Smooth muscle cell (in vitro differentiated cells): Measurements from ENCODE around the gene SASH1. TPM values are rescaled to one million over a fixed set of nuclear protein-coding genes. Genes with fewer than 3 reads are reported as not detected.

Source experiments
- DNase-seq: peaks from one replicate; lab custom pipeline; 2025; ENCODE audit not compliant: unreplicated experiment; lab: John Stamatoyannopoulos, UW
- H2AFZ ChIP-seq: fragments of 200-600 bp; sonication (generic); 2 replicates; pipeline ENCODE4 v1.6.0; 2016; ENCODE audit warnings: antibody characterized with exemption, low read depth, mild to moderate bottlenecking
- H3F3A ChIP-seq: fragments of 200-600 bp; sonication (generic); 2 replicates; pipeline ENCODE4 v1.6.0; 2017; ENCODE audit warnings: antibody characterized with exemption, low read depth
- H3K27ac ChIP-seq: fragments of 200-600 bp; sonication (generic); 2 replicates; pipeline ENCODE4 v1.5.1; 2016; ENCODE audit warnings: low read depth, mild to moderate bottlenecking
- H3K27me3 ChIP-seq: fragments of 200-600 bp; sonication (generic); 2 replicates; pipeline ENCODE4 v1.6.1; 2016; ENCODE audit warnings: low read depth, mild to moderate bottlenecking
- H3K36me3 ChIP-seq: fragments of 200-600 bp; sonication (generic); 2 replicates; pipeline ENCODE4 v1.5.1; 2016; ENCODE audit warnings: low read depth
- H3K4me1 ChIP-seq: fragments of 200-600 bp; sonication (generic); 2 replicates; pipeline ENCODE4 v1.5.1; 2016; ENCODE audit warnings: low read depth
- H3K4me2 ChIP-seq: fragments of 200-600 bp; sonication (generic); 2 replicates; pipeline ENCODE4 v1.6.0; 2016; ENCODE audit warnings: mild to moderate bottlenecking
- H3K4me3 ChIP-seq: fragments of 200-600 bp; sonication (generic); 2 replicates; pipeline ENCODE4 v1.5.1; 2016; ENCODE audit warnings: mild to moderate bottlenecking
- H3K79me2 ChIP-seq: fragments of 200-600 bp; sonication (generic); 2 replicates; pipeline ENCODE4 v1.6.0; 2016; ENCODE audit warnings: low read depth, mild to moderate bottlenecking
- H3K9ac ChIP-seq: fragments of 200-600 bp; sonication (generic); 2 replicates; pipeline ENCODE4 v1.6.0; 2016; ENCODE audit warnings: low read depth
- H3K9me3 ChIP-seq: fragments of 200-600 bp; sonication (generic); replicated peaks from 2 replicates; pipeline ENCODE4 v1.5.1; 2016; ENCODE audit warnings: low read depth
- H4K20me1 ChIP-seq: fragments of 200-600 bp; sonication (generic); 2 replicates; pipeline ENCODE4 v1.6.0; 2016; ENCODE audit warnings: low read depth
- CTCF ChIP-seq: fragments of 200-600 bp; sonication (generic); IDR thresholded peaks from 2 replicates; pipeline ENCODE4 v1.5.1; 2017; ENCODE audit warnings: borderline replicate concordance, mild to moderate bottlenecking, antibody characterized with exemption; ENCODE audit not compliant: insufficient read depth, poor library complexity, severe bottlenecking
- WGBS: methylation state at CpG from one replicate; pipeline ENCODE4 v1.1.7; 2016; ENCODE audit warnings: low lambda C conversion rate; 5-methylcytosine and 5-hydroxymethylcytosine counted together
- polyA plus RNA-seq: library from polyadenylated mRNA; unstranded; fragments of >200 nt; fragmentation: Nextera tagmentation; extraction: Ambion mirVana; gene quantifications from 2 replicates; pipeline ENCODE4 v1.2.1, GENCODE V29; 2016
- total RNA-seq: library from RNA; depleted of rRNA; stranded (reverse); fragments of >200 nt; gene quantifications from 2 replicates; pipeline ENCODE4 v1.2.3, GENCODE V29; 2014

Gene SASH1
- total and polyA plus RNA-seq, 2 experiments from 2014 or later: 12.7 to 16.2 TPM

GRCh38 chr6:148559848-148560433 is 217.3 kb downstream of the SASH1 start:
- WGBS: 10% methylated on average over 46 of the region's 46 CpGs
- H3K27ac ChIP-seq: no peak overlapping the region
- H3K9me3 ChIP-seq: no peaks in the 10 kb centered on the region
- peak; percentile 38 for DNase-seq
- no peaks in the 10 kb centered on the region for H3K27me3 ChIP-seq
- peak overlapping the region; percentile 83 for H3K4me2 ChIP-seq
- H3K4me1 ChIP-seq: no peaks in the 10 kb centered on the region
- H3K36me3 ChIP-seq: no peaks in the 10 kb centered on the region
- TF ChIP-seq CTCF: peak; percentile 99
- H2AFZ ChIP-seq: peak overlapping the region; percentile 47
- H3K4me3 ChIP-seq: peak overlapping the region; percentile 70
- H3F3A ChIP-seq: no peaks in the 10 kb centered on the region
- no peak overlapping the region for H3K9ac ChIP-seq
- H3K79me2 ChIP-seq: no peaks in the 10 kb centered on the region
- no peaks in the 10 kb centered on the region for H4K20me1 ChIP-seq

GRCh38 chr6:148561629-148562028 is 219.0 kb downstream of the SASH1 start:
- 97% methylated on average over 6 of the region's 6 CpGs for WGBS
- Histone ChIP-seq H2AFZ (no peak overlapping the region), H3K27me3 (no peaks in the 10 kb centered on the region), H3K4me2 (no peak overlapping the region), H3K9me3 (no peaks in the 10 kb centered on the region), H3K4me1 (no peaks in the 10 kb centered on the region), H3K9ac (no peak overlapping the region), H3K79me2 (no peaks in the 10 kb centered on the region), H3F3A (no peaks in the 10 kb centered on the region), H3K36me3 (no peaks in the 10 kb centered on the region), H3K27ac (no peak overlapping the region), H4K20me1 (no peaks in the 10 kb centered on the region), H3K4me3 (no peak overlapping the region)
- DNase-seq: no peak
- no peak for TF ChIP-seq CTCF

- Histone ChIP-seq H3K4me3 (no peak overlapping the region), H3K9ac (no peak overlapping the region), H3K4me2 (no peak overlapping the region), H3K27ac (no peak overlapping the region), H3K79me2 (no peaks in the 10 kb centered on the region), H3K9me3 (no peaks in the 10 kb centered on the region), H3F3A (no peaks in the 10 kb centered on the region), H3K4me1 (no peaks in the 10 kb centered on the region), H3K36me3 (no peaks in the 10 kb centered on the region), H2AFZ (no peak overlapping the region), H4K20me1 (no peaks in the 10 kb centered on the region), H3K27me3 (no peaks in the 10 kb centered on the region)
- 91% methylated on average over 5 of the region's 5 CpGs for whole genome bisulfite sequencing
- TF ChIP-seq CTCF: no peak
- no peak for DNase-seq
These were observed 220.4 kb downstream of the SASH1 start for GRCh38 chr6:148563066-148563465.

- no peak for DNase-seq
These were observed 221.9 kb downstream of the SASH1 start for GRCh38 chr6:148564494-148565035.

More at GRCh38 chr6:148564494-148565035, 221.9 kb downstream of the SASH1 start:
- no peaks in the 10 kb centered on the region for H3K4me1 ChIP-seq
- no peaks in the 10 kb centered on the region for H4K20me1 ChIP-seq
- no peaks in the 10 kb centered on the region for H3K9me3 ChIP-seq
- no peaks in the 10 kb centered on the region for H3K27me3 ChIP-seq
- H3K9ac ChIP-seq: no peak overlapping the region
- no peaks in the 10 kb centered on the region for H3K36me3 ChIP-seq
- no peak for TF ChIP-seq CTCF
- no peak overlapping the region for H3K4me2 ChIP-seq
- H2AFZ ChIP-seq: no peak overlapping the region
- H3K4me3 ChIP-seq: no peak overlapping the region
- WGBS: 89% methylated on average over 9 of the region's 9 CpGs
- no peak overlapping the region for H3K27ac ChIP-seq
- H3K79me2 ChIP-seq: no peaks in the 10 kb centered on the region
- no peaks in the 10 kb centered on the region for H3F3A ChIP-seq
